NCI-H2196 treated with DMSO at 0.1 percent for 48 hours (cell line): ENCODE measurements around the gene MRPL50.

Experiments used
- DNase-seq: peaks from one replicate; lab custom pipeline; 2025; ENCODE audit not compliant: unreplicated experiment; lab: John Stamatoyannopoulos, UW

MRPL50 gene

DNA sequence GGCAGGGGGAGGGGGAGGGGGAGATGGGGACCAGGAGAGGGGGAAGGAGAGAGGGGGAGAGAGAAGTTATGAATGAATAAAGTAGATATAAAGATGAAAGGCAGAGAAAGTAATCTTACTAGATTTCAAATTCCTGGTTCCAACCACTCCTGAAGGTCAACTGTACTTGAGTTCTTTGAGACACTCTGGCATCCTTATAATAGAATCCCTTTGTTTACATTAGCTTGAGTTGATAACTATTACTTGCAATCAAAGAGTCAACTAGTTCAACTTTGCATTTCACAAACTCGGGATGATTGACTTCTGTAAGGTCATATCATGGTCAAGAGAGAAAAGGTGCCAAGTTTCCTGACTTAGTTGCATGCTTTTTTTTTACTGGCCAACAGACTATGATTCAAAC lies 55.8 kb downstream of the MRPL50 start:
- no peak for DNase-seq

DNA sequence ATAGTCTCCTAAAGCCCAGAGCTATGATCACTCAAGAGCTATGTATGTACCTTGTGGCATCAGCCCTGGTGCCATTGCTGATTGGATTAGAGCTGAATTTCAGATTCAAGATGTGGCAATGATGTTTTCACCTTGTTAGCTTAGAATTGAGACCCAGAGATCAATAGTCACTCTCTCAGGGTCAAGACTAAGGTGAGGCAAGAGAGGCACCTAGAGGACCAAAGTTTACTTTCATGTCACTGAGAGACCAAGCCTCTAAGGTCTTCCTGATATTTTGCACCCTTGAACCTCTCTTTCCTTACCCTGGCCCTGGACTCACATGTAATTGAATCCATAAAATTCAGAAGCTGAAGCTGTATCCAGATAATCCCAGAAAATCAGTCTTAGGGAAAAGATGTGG lies 56.5 kb downstream of the MRPL50 start:
- DNase-seq = no peak
